ENCODE results near the gene ATP6AP1. TPM values are rescaled to one million over a fixed set of nuclear protein-coding genes. Genes with fewer than 3 reads are reported as not detected.

ATP6AP1 gene
- total and polyA plus RNA-seq, 9 of the 15 experiments (the other 6 are each of a cell fraction or from before 2014, with no cell fraction given) = 8.3 to 90.5 (median 52.9) TPM

DNA sequence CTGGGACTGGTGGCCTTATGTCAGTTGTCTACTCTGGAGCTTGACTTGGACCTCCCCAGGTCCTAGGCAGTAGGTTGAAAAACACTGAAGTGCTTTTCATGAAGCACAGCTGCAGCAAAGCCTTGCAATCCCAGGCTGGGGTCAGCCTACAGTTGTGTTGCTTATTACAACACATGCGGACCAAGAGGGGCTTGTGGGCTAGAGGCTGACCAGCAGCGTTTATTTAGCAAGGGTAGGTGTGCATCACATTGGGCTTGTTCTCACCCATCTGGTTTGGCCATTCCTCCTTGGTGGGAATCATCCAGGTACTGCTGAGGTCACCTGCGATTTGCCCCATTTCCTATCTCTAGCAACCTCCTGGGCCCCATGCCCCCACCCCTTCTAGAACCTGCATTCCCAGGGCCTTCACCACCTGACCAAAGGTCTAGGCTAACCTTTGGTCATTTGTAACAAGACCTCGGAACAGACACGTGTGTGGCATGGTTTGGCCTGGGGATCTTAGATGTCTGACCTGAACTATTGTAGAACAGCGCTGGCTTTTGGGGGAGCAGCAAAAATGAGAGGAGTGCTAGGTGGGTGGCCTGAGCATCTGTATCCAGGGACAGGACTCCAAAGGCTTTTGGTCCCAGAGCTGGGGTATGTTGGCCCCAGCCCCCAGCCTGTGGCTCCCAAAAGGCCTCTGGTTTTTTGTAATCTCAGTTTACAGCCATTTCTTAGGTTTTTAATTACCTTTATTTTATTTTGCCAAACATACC, 27.3 kb upstream of the ATP6AP1 start (continued):
- TF ChIP-seq, protein P1, sequence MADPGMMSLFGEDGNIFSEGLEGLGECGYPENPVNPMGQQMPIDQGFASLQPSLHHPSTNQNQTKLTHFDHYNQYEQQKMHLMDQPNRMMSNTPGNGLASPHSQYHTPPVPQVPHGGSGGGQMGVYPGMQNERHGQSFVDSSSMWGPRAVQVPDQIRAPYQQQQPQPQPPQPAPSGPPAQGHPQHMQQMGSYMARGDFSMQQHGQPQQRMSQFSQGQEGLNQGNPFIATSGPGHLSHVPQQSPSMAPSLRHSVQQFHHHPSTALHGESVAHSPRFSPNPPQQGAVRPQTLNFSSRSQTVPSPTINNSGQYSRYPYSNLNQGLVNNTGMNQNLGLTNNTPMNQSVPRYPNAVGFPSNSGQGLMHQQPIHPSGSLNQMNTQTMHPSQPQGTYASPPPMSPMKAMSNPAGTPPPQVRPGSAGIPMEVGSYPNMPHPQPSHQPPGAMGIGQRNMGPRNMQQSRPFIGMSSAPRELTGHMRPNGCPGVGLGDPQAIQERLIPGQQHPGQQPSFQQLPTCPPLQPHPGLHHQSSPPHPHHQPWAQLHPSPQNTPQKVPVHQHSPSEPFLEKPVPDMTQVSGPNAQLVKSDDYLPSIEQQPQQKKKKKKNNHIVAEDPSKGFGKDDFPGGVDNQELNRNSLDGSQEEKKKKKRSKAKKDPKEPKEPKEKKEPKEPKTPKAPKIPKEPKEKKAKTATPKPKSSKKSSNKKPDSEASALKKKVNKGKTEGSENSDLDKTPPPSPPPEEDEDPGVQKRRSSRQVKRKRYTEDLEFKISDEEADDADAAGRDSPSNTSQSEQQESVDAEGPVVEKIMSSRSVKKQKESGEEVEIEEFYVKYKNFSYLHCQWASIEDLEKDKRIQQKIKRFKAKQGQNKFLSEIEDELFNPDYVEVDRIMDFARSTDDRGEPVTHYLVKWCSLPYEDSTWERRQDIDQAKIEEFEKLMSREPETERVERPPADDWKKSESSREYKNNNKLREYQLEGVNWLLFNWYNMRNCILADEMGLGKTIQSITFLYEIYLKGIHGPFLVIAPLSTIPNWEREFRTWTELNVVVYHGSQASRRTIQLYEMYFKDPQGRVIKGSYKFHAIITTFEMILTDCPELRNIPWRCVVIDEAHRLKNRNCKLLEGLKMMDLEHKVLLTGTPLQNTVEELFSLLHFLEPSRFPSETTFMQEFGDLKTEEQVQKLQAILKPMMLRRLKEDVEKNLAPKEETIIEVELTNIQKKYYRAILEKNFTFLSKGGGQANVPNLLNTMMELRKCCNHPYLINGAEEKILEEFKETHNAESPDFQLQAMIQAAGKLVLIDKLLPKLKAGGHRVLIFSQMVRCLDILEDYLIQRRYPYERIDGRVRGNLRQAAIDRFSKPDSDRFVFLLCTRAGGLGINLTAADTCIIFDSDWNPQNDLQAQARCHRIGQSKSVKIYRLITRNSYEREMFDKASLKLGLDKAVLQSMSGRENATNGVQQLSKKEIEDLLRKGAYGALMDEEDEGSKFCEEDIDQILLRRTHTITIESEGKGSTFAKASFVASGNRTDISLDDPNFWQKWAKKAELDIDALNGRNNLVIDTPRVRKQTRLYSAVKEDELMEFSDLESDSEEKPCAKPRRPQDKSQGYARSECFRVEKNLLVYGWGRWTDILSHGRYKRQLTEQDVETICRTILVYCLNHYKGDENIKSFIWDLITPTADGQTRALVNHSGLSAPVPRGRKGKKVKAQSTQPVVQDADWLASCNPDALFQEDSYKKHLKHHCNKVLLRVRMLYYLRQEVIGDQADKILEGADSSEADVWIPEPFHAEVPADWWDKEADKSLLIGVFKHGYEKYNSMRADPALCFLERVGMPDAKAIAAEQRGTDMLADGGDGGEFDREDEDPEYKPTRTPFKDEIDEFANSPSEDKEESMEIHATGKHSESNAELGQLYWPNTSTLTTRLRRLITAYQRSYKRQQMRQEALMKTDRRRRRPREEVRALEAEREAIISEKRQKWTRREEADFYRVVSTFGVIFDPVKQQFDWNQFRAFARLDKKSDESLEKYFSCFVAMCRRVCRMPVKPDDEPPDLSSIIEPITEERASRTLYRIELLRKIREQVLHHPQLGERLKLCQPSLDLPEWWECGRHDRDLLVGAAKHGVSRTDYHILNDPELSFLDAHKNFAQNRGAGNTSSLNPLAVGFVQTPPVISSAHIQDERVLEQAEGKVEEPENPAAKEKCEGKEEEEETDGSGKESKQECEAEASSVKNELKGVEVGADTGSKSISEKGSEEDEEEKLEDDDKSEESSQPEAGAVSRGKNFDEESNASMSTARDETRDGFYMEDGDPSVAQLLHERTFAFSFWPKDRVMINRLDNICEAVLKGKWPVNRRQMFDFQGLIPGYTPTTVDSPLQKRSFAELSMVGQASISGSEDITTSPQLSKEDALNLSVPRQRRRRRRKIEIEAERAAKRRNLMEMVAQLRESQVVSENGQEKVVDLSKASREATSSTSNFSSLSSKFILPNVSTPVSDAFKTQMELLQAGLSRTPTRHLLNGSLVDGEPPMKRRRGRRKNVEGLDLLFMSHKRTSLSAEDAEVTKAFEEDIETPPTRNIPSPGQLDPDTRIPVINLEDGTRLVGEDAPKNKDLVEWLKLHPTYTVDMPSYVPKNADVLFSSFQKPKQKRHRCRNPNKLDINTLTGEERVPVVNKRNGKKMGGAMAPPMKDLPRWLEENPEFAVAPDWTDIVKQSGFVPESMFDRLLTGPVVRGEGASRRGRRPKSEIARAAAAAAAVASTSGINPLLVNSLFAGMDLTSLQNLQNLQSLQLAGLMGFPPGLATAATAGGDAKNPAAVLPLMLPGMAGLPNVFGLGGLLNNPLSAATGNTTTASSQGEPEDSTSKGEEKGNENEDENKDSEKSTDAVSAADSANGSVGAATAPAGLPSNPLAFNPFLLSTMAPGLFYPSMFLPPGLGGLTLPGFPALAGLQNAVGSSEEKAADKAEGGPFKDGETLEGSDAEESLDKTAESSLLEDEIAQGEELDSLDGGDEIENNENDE (IDR thresholded peaks at IDR 0.05; ENCODE audit: low read depth, low read length) = peak; percentile 39
- TF ChIP-seq, protein P2, sequence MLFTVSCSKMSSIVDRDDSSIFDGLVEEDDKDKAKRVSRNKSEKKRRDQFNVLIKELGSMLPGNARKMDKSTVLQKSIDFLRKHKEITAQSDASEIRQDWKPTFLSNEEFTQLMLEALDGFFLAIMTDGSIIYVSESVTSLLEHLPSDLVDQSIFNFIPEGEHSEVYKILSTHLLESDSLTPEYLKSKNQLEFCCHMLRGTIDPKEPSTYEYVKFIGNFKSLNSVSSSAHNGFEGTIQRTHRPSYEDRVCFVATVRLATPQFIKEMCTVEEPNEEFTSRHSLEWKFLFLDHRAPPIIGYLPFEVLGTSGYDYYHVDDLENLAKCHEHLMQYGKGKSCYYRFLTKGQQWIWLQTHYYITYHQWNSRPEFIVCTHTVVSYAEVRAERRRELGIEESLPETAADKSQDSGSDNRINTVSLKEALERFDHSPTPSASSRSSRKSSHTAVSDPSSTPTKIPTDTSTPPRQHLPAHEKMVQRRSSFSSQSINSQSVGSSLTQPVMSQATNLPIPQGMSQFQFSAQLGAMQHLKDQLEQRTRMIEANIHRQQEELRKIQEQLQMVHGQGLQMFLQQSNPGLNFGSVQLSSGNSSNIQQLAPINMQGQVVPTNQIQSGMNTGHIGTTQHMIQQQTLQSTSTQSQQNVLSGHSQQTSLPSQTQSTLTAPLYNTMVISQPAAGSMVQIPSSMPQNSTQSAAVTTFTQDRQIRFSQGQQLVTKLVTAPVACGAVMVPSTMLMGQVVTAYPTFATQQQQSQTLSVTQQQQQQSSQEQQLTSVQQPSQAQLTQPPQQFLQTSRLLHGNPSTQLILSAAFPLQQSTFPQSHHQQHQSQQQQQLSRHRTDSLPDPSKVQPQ (CRISPR knock-in tag; IDR thresholded peaks at IDR 0.05; ENCODE audit: borderline replicate concordance) = no peak
- peak; percentile 26; the same call in 1 of the 2 replicates for TF ChIP-seq CTBP1 (IDR thresholded peaks at IDR 0.05; ENCODE audit: borderline replicate concordance)
- TF ChIP-seq E2F3 (CRISPR knock-in tag; IDR thresholded peaks at IDR 0.05) = no peak
- no peak for TF ChIP-seq ZNF780A (CRISPR knock-in tag; IDR thresholded peaks at IDR 0.05)
- peak; percentile 91 for TF ChIP-seq SMAD3 (CRISPR knock-in tag; conservative IDR thresholded peaks at IDR 0.05)
- no peak for TF ChIP-seq HDAC8 (tag; IDR thresholded peaks at IDR 0.05)
- TF ChIP-seq ZC3H11A (IDR thresholded peaks at IDR 0.05; ENCODE audit: low read depth, low read length) = no peak
- TF ChIP-seq SP1 (CRISPR knock-in tag; IDR thresholded peaks at IDR 0.05) = peak; percentile 64; the same call in 1 of the 2 replicates
- TF ChIP-seq GTF2A2 (tag; IDR thresholded peaks at IDR 0.05) = no peak
- peak; percentile 65; the same call in 1 of the 2 replicates for TF ChIP-seq RUNX1 (IDR thresholded peaks at IDR 0.05; ENCODE audit: low read depth)
- TF ChIP-seq, protein P3, sequence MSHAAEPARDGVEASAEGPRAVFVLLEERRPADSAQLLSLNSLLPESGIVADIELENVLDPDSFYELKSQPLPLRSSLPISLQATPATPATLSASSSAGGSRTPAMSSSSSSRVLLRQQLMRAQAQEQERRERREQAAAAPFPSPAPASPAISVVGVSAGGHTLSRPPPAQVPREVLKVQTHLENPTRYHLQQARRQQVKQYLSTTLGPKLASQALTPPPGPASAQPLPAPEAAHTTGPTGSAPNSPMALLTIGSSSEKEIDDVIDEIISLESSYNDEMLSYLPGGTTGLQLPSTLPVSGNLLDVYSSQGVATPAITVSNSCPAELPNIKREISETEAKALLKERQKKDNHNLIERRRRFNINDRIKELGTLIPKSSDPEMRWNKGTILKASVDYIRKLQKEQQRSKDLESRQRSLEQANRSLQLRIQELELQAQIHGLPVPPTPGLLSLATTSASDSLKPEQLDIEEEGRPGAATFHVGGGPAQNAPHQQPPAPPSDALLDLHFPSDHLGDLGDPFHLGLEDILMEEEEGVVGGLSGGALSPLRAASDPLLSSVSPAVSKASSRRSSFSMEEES (CRISPR knock-in tag; IDR thresholded peaks at IDR 0.05) = no peak

Measured in K562 (cell line).